HEK293 (cell line): ENCODE data around the gene COBL.

ENCODE experiments used
- CTCF ChIA-PET: fragments of 350-600 bp; formaldehyde crosslinking; extraction: SDS; loops from one replicate; lab custom pipeline; 2021; ENCODE audit warnings: antibody characterized with exemption; lab: Yijun Ruan, JAX
- POLR2A ChIA-PET: fragments of 300-600 bp; formaldehyde crosslinking; extraction: SDS; loops from one replicate; lab custom pipeline; 2020; ENCODE audit warnings: antibody characterized with exemption, inconsistent platforms; lab: Yijun Ruan, JAX
- H3K27ac ChIP-seq: fragments of 200-500 bp; sonication (Bioruptor generic); 2 replicates; pipeline ENCODE4 v1.5.1; 2014; ENCODE audit warnings: low read depth, low read length, control low read depth, inconsistent platforms; ENCODE audit errors: extremely low read depth
- H3K36me3 ChIP-seq, 2 experiments: fragments of 200-500 bp in 1 of 2; sonication (Bioruptor generic) in 1 of 2; 1 replicate in 1 of 2; 2 replicates in 1 of 2; pipeline ENCODE4 v1.5.1; 2014 to 2017; ENCODE audit warnings: inconsistent platforms in 2 of 2, low read length in 2 of 2; ENCODE audit not compliant: control insufficient read depth in 2 of 2, insufficient read depth in 1 of 2
- H3K4me1 ChIP-seq: fragments of 200-500 bp; sonication (Bioruptor generic); 2 replicates; pipeline ENCODE4 v1.5.1; 2014; ENCODE audit warnings: mild to moderate bottlenecking, low read length, inconsistent platforms; ENCODE audit not compliant: control insufficient read depth, insufficient read depth
- H3K4me3 ChIP-seq: 2 replicates; pipeline ENCODE4 v1.5.1; 2011; ENCODE audit warnings: low read depth, mild to moderate bottlenecking, control low read depth, low read length, moderate library complexity
- H3K9me3 ChIP-seq: fragments of 200-500 bp; sonication (Bioruptor generic); 2 replicates; pipeline ENCODE4 v1.5.1; 2014; ENCODE audit warnings: low read depth, low read length, inconsistent platforms; ENCODE audit not compliant: control insufficient read depth, insufficient read depth
- MYNN ChIP-seq: fragments of 450-650 bp; formaldehyde crosslinking; IDR thresholded peaks from 2 replicates; pipeline ENCODE4 v1.5.1; 2016; ENCODE audit warnings: missing biosample characterization, missing genetic modification characterization, borderline replicate concordance
- REPIN1 ChIP-seq: fragments of 450-650 bp; formaldehyde crosslinking; IDR thresholded peaks from 2 replicates; pipeline ENCODE4 v1.5.1; 2017; ENCODE audit warnings: missing biosample characterization, missing genetic modification characterization, low read depth
- SP2 ChIP-seq: fragments of 450-650 bp; formaldehyde crosslinking; IDR thresholded peaks from 2 replicates; pipeline ENCODE4 v1.5.1; 2016; ENCODE audit warnings: missing biosample characterization, missing genetic modification characterization
- ZBTB48 ChIP-seq: fragments of 450-650 bp; formaldehyde crosslinking; IDR thresholded peaks from 2 replicates; pipeline ENCODE4 v1.5.1; 2016; ENCODE audit warnings: missing biosample characterization, missing genetic modification characterization
- ZFHX2 ChIP-seq: fragments of 450-650 bp; formaldehyde crosslinking; conservative IDR thresholded peaks from 2 replicates; pipeline ENCODE4 v1.5.1; 2016; ENCODE audit warnings: missing biosample characterization, missing genetic modification characterization
- ZNF184 ChIP-seq: fragments of 450-650 bp; IDR thresholded peaks from 2 replicates; pipeline ENCODE4 v1.5.1; 2018; ENCODE audit warnings: missing biosample characterization, mild to moderate bottlenecking, missing genetic modification characterization
- ZNF214 ChIP-seq: fragments of 450-650 bp; formaldehyde crosslinking; IDR thresholded peaks from 2 replicates; pipeline ENCODE4 v1.5.1; 2017; ENCODE audit warnings: missing biosample characterization, mild to moderate bottlenecking, missing genetic modification characterization, borderline replicate concordance
- ZNF223 ChIP-seq: fragments of 450-650 bp; formaldehyde crosslinking; IDR thresholded peaks from 2 replicates; pipeline ENCODE4 v1.5.1; 2016; ENCODE audit warnings: missing biosample characterization, missing genetic modification characterization
- ZNF311 ChIP-seq: fragments of 450-650 bp; formaldehyde crosslinking; IDR thresholded peaks from 2 replicates; pipeline ENCODE4 v1.5.1; 2017; ENCODE audit warnings: missing biosample characterization, missing genetic modification characterization, borderline replicate concordance
- ZNF366 ChIP-seq: fragments of 450-650 bp; formaldehyde crosslinking; conservative IDR thresholded peaks from 2 replicates; pipeline ENCODE4 v1.5.1; 2016; ENCODE audit warnings: missing biosample characterization, missing genetic modification characterization
- ZNF596 ChIP-seq: fragments of 450-650 bp; IDR thresholded peaks from 2 replicates; pipeline ENCODE4 v1.5.0; 2018; ENCODE audit warnings: missing biosample characterization, mild to moderate bottlenecking, missing genetic modification characterization, moderate library complexity
- ZNF621 ChIP-seq: fragments of 450-650 bp; formaldehyde crosslinking; IDR thresholded peaks from 2 replicates; pipeline ENCODE4 v1.5.1; 2017; ENCODE audit warnings: missing biosample characterization, missing genetic modification characterization
- ZNF629 ChIP-seq: fragments of 450-650 bp; formaldehyde crosslinking; IDR thresholded peaks from 2 replicates; pipeline ENCODE4 v1.5.1; 2017; ENCODE audit warnings: missing biosample characterization, missing genetic modification characterization
- ZNF658 ChIP-seq: fragments of 450-650 bp; formaldehyde crosslinking; IDR thresholded peaks from 2 replicates; pipeline ENCODE4; 2016; ENCODE audit warnings: missing biosample characterization, missing genetic modification characterization
- ZNF701 ChIP-seq: fragments of 450-650 bp; formaldehyde crosslinking; IDR thresholded peaks from 2 replicates; pipeline ENCODE4 v1.5.1; 2016; ENCODE audit warnings: missing biosample characterization, missing genetic modification characterization
- TF ChIP-seq, protein P1 (sequence below): fragments of 450-650 bp; formaldehyde crosslinking; IDR thresholded peaks from 2 replicates; pipeline ENCODE4 v1.5.1; 2016; ENCODE audit warnings: missing biosample characterization, missing genetic modification characterization
- TF ChIP-seq, protein P2 (sequence below): fragments of 450-650 bp; formaldehyde crosslinking; IDR thresholded peaks from 2 replicates; pipeline ENCODE4 v1.5.1; 2016; ENCODE audit warnings: missing biosample characterization, missing genetic modification characterization
- TF ChIP-seq, protein P3 (sequence below): fragments of 450-650 bp; formaldehyde crosslinking; IDR thresholded peaks from 2 replicates; pipeline ENCODE4; 2016; ENCODE audit warnings: missing biosample characterization, missing genetic modification characterization
- TF ChIP-seq, protein P4 (sequence below): fragments of 450-650 bp; formaldehyde crosslinking; IDR thresholded peaks from 2 replicates; pipeline ENCODE4 v1.5.1; 2016; ENCODE audit warnings: missing biosample characterization, missing genetic modification characterization, low read depth
- TF ChIP-seq, protein P5 (sequence below): IDR thresholded peaks from 2 replicates; pipeline ENCODE4 v1.6.1; 2011; ENCODE audit warnings: mild to moderate bottlenecking, low read depth, low read length, borderline replicate concordance
- TF ChIP-seq, protein P6 (sequence below): fragments of 450-650 bp; formaldehyde crosslinking; IDR thresholded peaks from 2 replicates; pipeline ENCODE4 v1.5.1; 2016; ENCODE audit warnings: missing biosample characterization, missing genetic modification characterization

Gene COBL

DNA sequence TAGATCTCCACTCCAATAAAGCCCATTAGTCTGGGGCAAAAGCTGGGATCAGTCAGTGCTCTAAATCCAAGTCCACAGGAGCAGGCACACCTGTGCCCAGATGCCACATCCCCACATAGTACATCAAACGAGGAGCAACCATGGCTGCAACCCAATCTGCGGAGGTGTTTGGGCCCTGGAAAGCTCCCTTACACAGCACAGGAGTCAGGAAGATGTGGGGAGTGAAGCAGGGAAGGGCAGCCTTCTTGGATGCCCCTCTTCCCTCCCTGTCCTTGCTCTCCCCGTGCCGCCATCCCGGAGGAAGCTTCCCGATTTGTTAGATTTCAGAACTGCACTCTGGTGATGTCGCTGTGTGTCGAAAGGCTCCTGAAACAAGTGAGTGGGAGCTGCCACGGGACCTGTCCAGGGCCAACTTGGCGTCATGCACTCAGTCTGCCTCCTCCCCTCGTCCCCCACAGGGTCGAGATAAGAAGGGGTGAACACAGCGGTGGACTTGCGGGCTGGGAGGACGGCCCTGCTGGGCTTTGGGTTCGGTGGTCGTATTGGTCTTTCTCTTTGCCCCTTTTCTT, 303.3 kb downstream of the COBL start:
- POLR2A ChIA-PET: no interaction called here
- CTCF ChIA-PET: interaction anchor here (1.0 kb wide), 1 partner anchor 19 kb away, joined by 3 read pairs; no protein-coding TSS in a partner anchor
- TF ChIP-seq ZNF184 (tag by site-specific recombination) (no peak), ZNF366 (tag by site-specific recombination) (no peak), ZNF311 (no peak), SP2 (tag by site-specific recombination) (no peak), MYNN (tag by site-specific recombination) (no peak), ZNF658 (tag by site-specific recombination) (no peak), ZNF214 (tag by site-specific recombination) (no peak)
- TF ChIP-seq, protein P1, sequence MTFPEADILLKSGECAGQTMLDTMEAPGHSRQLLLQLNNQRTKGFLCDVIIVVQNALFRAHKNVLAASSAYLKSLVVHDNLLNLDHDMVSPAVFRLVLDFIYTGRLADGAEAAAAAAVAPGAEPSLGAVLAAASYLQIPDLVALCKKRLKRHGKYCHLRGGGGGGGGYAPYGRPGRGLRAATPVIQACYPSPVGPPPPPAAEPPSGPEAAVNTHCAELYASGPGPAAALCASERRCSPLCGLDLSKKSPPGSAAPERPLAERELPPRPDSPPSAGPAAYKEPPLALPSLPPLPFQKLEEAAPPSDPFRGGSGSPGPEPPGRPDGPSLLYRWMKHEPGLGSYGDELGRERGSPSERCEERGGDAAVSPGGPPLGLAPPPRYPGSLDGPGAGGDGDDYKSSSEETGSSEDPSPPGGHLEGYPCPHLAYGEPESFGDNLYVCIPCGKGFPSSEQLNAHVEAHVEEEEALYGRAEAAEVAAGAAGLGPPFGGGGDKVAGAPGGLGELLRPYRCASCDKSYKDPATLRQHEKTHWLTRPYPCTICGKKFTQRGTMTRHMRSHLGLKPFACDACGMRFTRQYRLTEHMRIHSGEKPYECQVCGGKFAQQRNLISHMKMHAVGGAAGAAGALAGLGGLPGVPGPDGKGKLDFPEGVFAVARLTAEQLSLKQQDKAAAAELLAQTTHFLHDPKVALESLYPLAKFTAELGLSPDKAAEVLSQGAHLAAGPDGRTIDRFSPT (tag by site-specific recombination): no peak
- TF ChIP-seq, protein P2, sequence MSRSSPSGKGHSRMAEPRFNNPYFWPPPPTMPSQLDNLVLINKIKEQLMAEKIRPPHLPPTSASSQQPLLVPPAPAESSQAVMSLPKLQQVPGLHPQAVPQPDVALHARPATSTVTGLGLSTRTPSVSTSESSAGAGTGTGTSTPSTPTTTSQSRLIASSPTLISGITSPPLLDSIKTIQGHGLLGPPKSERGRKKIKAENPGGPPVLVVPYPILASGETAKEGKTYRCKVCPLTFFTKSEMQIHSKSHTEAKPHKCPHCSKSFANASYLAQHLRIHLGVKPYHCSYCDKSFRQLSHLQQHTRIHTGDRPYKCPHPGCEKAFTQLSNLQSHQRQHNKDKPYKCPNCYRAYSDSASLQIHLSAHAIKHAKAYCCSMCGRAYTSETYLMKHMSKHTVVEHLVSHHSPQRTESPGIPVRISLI: no peak

DNA sequence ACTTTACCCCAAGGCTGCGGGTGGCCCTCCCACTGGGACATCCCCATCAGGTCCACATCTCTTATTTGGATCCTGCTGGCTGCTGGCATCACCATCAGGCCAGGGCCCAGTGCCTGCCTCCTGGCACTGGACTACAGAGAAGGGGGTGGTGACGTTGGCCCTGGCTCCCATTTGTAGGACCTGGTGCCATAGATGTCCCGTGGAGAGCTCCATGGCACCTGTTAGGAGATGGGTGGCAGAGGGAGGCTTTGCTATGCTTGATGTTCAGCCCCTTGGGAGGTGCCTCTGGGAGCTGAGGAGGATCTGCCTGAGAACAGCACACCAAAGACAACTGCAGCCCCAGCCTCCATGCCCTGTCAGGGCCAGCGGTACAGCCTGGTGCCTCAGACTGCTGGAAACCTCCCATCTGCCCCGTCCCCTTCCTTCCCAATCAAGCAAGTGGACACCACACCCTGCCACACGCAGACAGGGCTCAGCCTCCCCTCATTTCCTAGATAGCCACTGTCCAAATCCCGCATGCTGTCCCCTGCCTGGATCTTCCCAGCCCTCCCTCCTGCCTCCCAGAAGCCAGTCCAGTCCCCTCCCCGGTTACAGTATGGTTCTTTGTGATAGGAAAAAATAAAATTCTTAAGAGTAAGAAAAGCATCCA, 303.9 kb downstream of the COBL start:
- TF ChIP-seq, protein P3, sequence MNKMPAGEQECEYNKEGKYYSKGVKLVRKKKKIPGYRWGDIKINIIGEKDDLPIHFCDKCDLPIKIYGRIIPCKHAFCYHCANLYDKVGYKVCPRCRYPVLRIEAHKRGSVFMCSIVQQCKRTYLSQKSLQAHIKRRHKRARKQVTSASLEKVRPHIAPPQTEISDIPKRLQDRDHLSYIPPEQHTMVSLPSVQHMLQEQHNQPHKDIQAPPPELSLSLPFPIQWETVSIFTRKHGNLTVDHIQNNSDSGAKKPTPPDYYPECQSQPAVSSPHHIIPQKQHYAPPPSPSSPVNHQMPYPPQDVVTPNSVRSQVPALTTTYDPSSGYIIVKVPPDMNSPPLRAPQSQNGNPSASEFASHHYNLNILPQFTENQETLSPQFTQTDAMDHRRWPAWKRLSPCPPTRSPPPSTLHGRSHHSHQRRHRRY (tag by site-specific recombination): no peak
- TF ChIP-seq ZNF621: no peak
- TF ChIP-seq, protein P2: no peak
- TF ChIP-seq ZFHX2 (tag by site-specific recombination): no peak
- TF ChIP-seq ZNF223 (tag by site-specific recombination): no peak
- TF ChIP-seq, protein P4, sequence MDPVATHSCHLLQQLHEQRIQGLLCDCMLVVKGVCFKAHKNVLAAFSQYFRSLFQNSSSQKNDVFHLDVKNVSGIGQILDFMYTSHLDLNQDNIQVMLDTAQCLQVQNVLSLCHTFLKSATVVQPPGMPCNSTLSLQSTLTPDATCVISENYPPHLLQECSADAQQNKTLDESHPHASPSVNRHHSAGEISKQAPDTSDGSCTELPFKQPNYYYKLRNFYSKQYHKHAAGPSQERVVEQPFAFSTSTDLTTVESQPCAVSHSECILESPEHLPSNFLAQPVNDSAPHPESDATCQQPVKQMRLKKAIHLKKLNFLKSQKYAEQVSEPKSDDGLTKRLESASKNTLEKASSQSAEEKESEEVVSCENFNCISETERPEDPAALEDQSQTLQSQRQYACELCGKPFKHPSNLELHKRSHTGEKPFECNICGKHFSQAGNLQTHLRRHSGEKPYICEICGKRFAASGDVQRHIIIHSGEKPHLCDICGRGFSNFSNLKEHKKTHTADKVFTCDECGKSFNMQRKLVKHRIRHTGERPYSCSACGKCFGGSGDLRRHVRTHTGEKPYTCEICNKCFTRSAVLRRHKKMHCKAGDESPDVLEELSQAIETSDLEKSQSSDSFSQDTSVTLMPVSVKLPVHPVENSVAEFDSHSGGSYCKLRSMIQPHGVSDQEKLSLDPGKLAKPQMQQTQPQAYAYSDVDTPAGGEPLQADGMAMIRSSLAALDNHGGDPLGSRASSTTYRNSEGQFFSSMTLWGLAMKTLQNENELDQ: no peak
- no peak for TF ChIP-seq ZNF629 (tag by site-specific recombination)
- TF ChIP-seq, protein P5, sequence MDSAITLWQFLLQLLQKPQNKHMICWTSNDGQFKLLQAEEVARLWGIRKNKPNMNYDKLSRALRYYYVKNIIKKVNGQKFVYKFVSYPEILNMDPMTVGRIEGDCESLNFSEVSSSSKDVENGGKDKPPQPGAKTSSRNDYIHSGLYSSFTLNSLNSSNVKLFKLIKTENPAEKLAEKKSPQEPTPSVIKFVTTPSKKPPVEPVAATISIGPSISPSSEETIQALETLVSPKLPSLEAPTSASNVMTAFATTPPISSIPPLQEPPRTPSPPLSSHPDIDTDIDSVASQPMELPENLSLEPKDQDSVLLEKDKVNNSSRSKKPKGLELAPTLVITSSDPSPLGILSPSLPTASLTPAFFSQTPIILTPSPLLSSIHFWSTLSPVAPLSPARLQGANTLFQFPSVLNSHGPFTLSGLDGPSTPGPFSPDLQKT: no peak
- TF ChIP-seq ZNF596 (tag by site-specific recombination): no peak
- TF ChIP-seq, protein P6, sequence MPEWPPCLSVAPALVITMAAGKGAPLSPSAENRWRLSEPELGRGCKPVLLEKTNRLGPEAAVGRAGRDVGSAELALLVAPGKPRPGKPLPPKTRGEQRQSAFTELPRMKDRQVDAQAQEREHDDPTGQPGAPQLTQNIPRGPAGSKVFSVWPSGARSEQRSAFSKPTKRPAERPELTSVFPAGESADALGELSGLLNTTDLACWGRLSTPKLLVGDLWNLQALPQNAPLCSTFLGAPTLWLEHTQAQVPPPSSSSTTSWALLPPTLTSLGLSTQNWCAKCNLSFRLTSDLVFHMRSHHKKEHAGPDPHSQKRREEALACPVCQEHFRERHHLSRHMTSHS: no peak
- TF ChIP-seq ZBTB48 (tag by site-specific recombination): no peak
- TF ChIP-seq REPIN1 (tag by site-specific recombination): no peak
- no peak for TF ChIP-seq ZNF701 (tag by site-specific recombination)
- H3K4me3 ChIP-seq: no peak overlapping the region
- H3K27ac ChIP-seq: no peak overlapping the region
- H3K4me1 ChIP-seq: no peaks in the 10 kb centered on the region
- CTCF ChIA-PET: interaction anchor here (0.7 to 1.0 kb wide), 2 partner anchors 18 to 302 kb away, joined by 3 read pairs; no protein-coding TSS in a partner anchor
- POLR2A ChIA-PET: no interaction called here
- H3K36me3 ChIP-seq: no peaks in the 10 kb centered on the region
- no peaks in the 10 kb centered on the region for H3K9me3 ChIP-seq

More for the DNA sequence above, 303.3 kb downstream of the COBL start:
- H3K36me3 ChIP-seq: no peaks in the 10 kb centered on the region
- no peaks in the 10 kb centered on the region for H3K9me3 ChIP-seq
- H3K4me1 ChIP-seq: no peaks in the 10 kb centered on the region
- H3K4me3 ChIP-seq: no peak overlapping the region
- no peak overlapping the region for H3K27ac ChIP-seq
